H7 (cell line): ENCODE measurements around the gene RNF121. TPM values are rescaled to one million over a fixed set of nuclear protein-coding genes. Genes with fewer than 3 reads are reported as not detected.

Experiments used
- DNase-seq: peaks from one replicate; pipeline ENCODE4 v3.0.0; 2012
- H3K27me3 ChIP-seq: 2 replicates; pipeline ENCODE4 v1.6.0; 2011; ENCODE audit warnings: mild to moderate bottlenecking, low read length; ENCODE audit not compliant: control insufficient read depth, insufficient read depth
- H3K36me3 ChIP-seq: replicated peaks from 2 replicates; pipeline ENCODE4 v1.5.1; 2011; ENCODE audit warnings: low read length; ENCODE audit not compliant: control insufficient read depth, insufficient read depth
- H3K4me3 ChIP-seq: 2 replicates; pipeline ENCODE4 v1.5.1; 2011; ENCODE audit warnings: low read depth, mild to moderate bottlenecking, control low read depth, low read length, moderate library complexity; ENCODE audit not compliant: insufficient read depth
- total RNA-seq: library from RNA; depleted of rRNA; stranded (reverse); fragments of >200 nt; shearing (Covaris generic); gene quantifications from 2 replicates; pipeline ENCODE4 v1.2.3, GENCODE V29; 2014

RNF121 gene
- total RNA-seq, 1 experiment from 2014 or later = 22.7 TPM

- no peaks in the 10 kb centered on the region for H3K27me3 ChIP-seq
- no peak overlapping the region for H3K4me3 ChIP-seq
- DNase-seq = no peak
- peaks cover 41% of the 10 kb centered on the region for H3K36me3 ChIP-seq
Observed at GRCh38 chr11:72001834-72002591, 73.2 kb downstream of the RNF121 start.

DNA sequence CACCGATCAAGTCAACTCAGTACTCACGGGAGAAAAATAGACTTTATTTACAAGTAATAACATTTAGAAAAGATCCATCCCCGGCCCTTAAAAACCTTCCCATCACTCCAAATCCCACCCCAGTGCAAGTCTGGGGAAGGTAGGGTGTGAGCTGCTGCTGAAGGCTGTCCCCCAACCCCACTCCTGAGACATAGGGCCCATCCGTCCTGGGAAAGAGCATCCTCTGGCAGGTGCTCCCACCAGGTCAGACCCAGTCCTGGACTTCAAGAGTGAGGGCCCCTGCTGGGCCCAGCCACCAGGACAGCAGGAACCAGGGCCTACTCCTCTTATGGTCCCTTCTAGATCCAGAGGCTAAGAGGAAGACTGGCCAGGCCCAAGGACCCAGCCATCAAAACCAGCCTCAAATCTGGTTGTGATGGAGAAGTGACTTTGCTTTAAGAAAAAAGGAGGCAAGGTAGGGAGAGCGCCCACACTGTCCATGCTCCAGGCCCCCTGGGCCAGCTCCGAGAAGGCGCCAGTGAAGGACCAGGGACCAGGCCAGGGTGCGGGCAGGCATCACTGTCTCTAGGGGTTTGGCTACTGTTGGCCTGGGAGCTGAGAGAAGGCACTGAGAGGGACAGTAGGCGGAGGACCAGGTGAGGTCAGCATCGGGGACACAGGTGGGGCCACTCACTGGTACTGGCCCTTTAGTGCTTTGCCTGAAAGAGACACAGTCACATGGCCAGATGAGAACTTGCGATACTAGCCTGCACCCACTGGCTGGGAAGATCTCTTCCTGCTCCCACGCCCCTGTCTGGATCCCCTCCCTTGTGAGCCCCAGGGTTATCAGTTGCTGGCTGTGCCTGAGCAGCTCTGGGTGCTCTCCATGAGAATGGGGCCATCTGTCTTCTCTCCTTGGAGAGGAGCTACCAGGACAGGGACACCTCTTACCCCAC lies 74.3 kb downstream of the RNF121 start:
- no peak for DNase-seq
- H3K36me3 ChIP-seq = peaks cover 50% of the 10 kb centered on the region
- no peak overlapping the region for H3K4me3 ChIP-seq
- H3K27me3 ChIP-seq = no peaks in the 10 kb centered on the region

DNA sequence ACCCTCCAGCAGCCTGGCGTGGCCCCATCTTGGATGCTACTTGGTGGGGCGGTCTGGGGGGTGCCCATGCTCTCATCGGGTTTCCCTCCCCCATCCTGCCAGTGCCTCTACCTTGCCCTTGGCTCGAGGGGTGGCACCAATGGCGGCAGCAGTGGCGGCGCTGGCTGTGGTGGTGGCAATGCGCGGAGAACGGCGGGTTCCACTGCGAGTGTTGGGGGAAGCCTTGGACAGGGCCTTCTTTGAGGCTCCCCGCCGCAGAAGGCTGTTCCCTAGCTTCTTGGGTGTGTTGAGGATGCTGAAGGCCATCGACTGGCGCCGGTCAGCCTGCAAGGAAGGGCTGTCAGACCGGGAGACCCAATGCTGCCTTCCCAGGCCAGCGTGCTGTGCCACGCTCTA lies 74.9 kb downstream of the RNF121 start:
- no peak for DNase-seq
- H3K4me3 ChIP-seq = no peak overlapping the region
- peaks cover 54% of the 10 kb centered on the region for H3K36me3 ChIP-seq
- no peaks in the 10 kb centered on the region for H3K27me3 ChIP-seq

GRCh38 chr11:72004515-72005346 lies 75.9 kb downstream of the RNF121 start:
- H3K27me3 ChIP-seq = no peaks in the 10 kb centered on the region
- no peak for DNase-seq
- H3K36me3 ChIP-seq = peaks cover 63% of the 10 kb centered on the region
- H3K4me3 ChIP-seq = no peak overlapping the region

GRCh38 chr11:72005347-72006260 lies 76.8 kb downstream of the RNF121 start:
- H3K4me3 ChIP-seq = no peak overlapping the region
- H3K27me3 ChIP-seq = no peaks in the 10 kb centered on the region
- DNase-seq = no peak
- H3K36me3 ChIP-seq = peaks cover 65% of the 10 kb centered on the region

DNA sequence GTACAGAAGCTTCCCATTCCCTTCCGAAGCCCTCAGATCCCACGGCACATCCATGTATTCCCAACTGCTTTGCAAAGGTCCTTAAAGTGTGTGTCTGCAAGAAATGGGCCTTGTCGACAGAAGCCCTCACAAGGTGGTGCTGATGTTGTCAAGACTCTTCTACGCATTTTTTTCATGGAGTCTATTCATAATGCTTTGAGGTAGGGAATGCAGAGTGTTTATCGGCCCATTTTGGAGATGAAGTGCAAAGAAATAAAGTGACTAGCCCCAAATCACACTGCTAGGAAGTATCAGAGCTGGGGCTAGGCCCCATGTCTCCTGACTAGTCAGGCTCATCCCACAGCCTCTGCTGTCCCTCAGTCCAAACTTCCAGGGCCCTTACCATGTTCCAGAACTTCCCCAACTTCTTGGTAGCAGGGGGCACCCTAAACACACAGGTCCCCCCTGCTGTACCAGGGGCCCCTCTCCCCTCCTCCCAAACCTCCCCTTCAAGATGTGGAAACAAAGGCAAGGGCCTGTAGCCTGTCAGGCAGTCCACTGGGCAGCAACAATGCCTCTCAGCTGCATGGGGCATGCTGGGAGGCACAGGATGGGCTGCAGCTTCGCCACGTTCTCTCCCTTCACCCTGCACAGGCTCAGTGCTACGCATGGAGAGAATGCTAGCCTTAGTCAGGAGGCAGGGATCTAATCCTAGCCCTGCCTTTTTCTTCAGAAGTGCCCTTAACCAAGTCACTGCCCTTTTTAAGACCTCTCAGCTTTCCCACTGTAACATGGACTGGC lies 77.7 kb downstream of the RNF121 start:
- Histone ChIP-seq H3K4me3 (no peak overlapping the region), H3K36me3 (peaks cover 65% of the 10 kb centered on the region), H3K27me3 (no peaks in the 10 kb centered on the region)
- DNase-seq = no peak

DNA sequence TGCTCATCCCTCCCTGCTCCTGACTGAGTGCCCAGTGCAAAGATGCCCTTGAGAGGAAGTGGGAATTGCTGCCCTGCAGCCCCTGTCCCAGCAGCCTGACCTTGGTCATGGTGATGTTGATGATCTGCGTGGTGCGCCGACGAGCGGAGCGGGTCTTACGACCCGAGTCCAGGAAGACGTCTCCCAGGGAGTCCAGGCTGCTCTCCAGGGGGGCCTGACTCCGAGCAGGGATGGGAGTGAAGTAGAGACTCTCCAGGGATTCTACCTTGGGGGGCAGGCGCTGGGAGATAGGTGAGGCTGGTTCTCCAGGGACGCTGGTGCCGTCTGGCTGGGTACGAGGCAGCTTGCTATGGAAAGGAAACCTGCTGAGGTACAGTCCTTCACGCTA lies 78.2 kb downstream of the RNF121 start:
- no peaks in the 10 kb centered on the region for H3K27me3 ChIP-seq
- DNase-seq = no peak
- no peak overlapping the region for H3K4me3 ChIP-seq
- H3K36me3 ChIP-seq = peaks cover 60% of the 10 kb centered on the region

DNA sequence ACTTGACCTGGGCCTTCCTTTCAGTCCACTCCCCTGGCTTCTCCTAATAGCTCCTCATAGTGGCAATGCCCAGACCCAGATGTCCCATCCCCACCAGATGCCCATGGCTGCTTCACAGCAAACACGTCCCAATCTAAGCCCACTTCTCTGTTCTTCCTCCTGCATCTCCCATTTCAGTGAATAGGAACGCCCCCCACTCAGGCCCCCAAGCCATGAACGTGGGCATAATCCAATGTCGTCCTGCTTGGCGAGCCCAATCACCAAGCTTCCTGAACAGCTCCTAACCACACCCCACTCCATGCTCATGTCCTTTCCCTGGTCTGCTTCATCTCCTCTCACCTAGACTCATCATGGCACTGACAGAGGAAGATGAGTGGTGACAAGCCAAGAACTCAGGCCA lies 78.7 kb downstream of the RNF121 start:
- no peak for DNase-seq
- Histone ChIP-seq H3K27me3 (no peaks in the 10 kb centered on the region), H3K36me3 (peaks cover 64% of the 10 kb centered on the region), H3K4me3 (no peak overlapping the region)

DNA sequence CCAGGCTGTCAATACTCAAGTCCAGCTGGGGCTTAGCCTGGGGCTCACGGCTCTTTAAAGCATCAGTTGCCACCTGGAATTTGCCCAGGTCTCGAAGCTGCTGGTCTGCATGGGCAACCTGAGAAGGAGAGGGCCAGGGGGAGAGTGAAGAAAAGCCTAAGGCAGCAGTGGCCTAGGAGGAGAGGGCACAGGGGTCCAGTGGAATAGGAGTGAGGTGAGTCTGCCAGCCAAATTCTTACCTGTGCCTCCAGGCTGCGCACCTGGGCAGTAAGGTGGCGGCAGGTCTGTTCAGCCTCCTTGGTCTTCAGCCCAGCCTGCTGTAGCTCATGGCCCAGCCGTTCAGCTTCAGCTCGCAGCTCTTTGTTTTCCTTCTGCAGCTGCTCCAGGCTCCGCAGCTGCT lies 79.9 kb downstream of the RNF121 start:
- H3K4me3 ChIP-seq = no peak overlapping the region
- peaks cover 69% of the 10 kb centered on the region for H3K36me3 ChIP-seq
- peak; percentile 14 for DNase-seq
- no peaks in the 10 kb centered on the region for H3K27me3 ChIP-seq

- Histone ChIP-seq H3K27me3 (no peaks in the 10 kb centered on the region), H3K4me3 (no peak overlapping the region), H3K36me3 (peaks cover 72% of the 10 kb centered on the region)
- peak; percentile 35 for DNase-seq
Observed at GRCh38 chr11:72009156-72009555, 80.3 kb downstream of the RNF121 start.

- peaks cover 66% of the 10 kb centered on the region for H3K36me3 ChIP-seq
- H3K27me3 ChIP-seq = no peaks in the 10 kb centered on the region
- peak; percentile 16 for DNase-seq
- H3K4me3 ChIP-seq = no peak overlapping the region
Observed at GRCh38 chr11:72010529-72011233, 81.8 kb downstream of the RNF121 start.

DNA sequence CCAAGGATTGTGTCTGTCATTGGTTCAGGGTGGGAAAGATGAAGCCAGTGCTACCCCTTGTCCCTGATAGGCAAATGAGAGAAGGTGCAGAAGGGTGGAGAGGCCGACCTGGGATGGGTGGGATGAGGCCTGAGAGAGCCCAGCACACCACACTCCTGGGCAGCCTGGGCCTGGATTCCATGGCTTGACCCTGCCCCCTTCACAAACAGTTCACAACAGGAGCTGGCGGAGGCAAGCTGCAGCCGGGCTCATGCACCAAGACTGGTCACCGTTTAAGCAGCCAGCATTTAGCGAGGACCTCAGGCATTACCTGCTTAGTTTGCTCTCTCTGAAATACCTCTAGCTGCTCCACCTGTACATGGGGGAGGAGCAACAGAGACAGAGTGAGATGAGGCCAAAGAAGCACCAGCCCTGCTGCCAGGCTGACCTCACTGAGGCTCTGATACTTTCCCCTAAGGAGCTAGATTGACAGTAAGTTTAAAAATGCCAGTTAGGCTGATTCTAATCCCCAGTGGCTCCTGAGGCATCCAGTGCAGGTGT lies 83.3 kb downstream of the RNF121 start:
- H3K36me3 ChIP-seq = peaks cover 64% of the 10 kb centered on the region

More for the DNA sequence above, 83.3 kb downstream of the RNF121 start:
- no peaks in the 10 kb centered on the region for H3K27me3 ChIP-seq
- H3K4me3 ChIP-seq = no peak overlapping the region
- DNase-seq = peak; percentile 26
